Osteoblast (primary cell): ENCODE measurements around the gene MPHOSPH8. TPM values are rescaled to one million over a fixed set of nuclear protein-coding genes. Genes with fewer than 3 reads are reported as not detected.

Experiments used
- DNase-seq: peaks from one replicate; pipeline ENCODE4 v3.0.0; 2011; ENCODE audit warnings: low spot score, mixed read lengths; ENCODE audit not compliant: insufficient read length; ENCODE audit errors: missing footprints
- H2AFZ ChIP-seq: 2 replicates; pipeline ENCODE4 v1.6.0; 2011; ENCODE audit warnings: mild to moderate bottlenecking, low read length
- H3K27ac ChIP-seq: 2 replicates; pipeline ENCODE4 v1.5.1; 2011; ENCODE audit warnings: mild to moderate bottlenecking, low read depth, low read length, moderate library complexity
- H3K27me3 ChIP-seq: 2 replicates; pipeline ENCODE4 v1.6.0; 2012; ENCODE audit warnings: mild to moderate bottlenecking, control low read depth, inconsistent platforms, low read length, moderate library complexity; ENCODE audit not compliant: insufficient read depth
- H3K36me3 ChIP-seq: 2 replicates; pipeline ENCODE4 v1.5.1; 2011; ENCODE audit warnings: mild to moderate bottlenecking, low read length, control low read depth, moderate library complexity; ENCODE audit not compliant: insufficient read depth
- H3K4me1 ChIP-seq: 2 replicates; pipeline ENCODE4 v1.5.1; 2011; ENCODE audit warnings: mild to moderate bottlenecking, low read length, control low read depth, moderate library complexity; ENCODE audit not compliant: insufficient read depth
- H3K4me2 ChIP-seq: 2 replicates; pipeline ENCODE4 v1.6.0; 2011; ENCODE audit warnings: mild to moderate bottlenecking, low read length; ENCODE audit not compliant: insufficient read depth
- H3K4me3 ChIP-seq: fragments of 200-600 bp; sonication (generic); 3 replicates; pipeline ENCODE4 v1.5.1; 2012; ENCODE audit warnings: mild to moderate bottlenecking, low read length, inconsistent platforms; ENCODE audit not compliant: insufficient read depth
- H3K79me2 ChIP-seq: 2 replicates; pipeline ENCODE4 v1.6.0; 2012; ENCODE audit warnings: mild to moderate bottlenecking, low read length, control low read depth, inconsistent platforms; ENCODE audit not compliant: insufficient read depth
- H3K9me3 ChIP-seq: 2 replicates; pipeline ENCODE4 v1.5.1; 2011; ENCODE audit warnings: low read depth, low read length, control low read depth
- H4K20me1 ChIP-seq: 2 replicates; pipeline ENCODE4 v1.6.0; 2012; ENCODE audit warnings: mild to moderate bottlenecking, low read length, control low read depth; ENCODE audit not compliant: insufficient read depth
- total RNA-seq: library from RNA; depleted of rRNA; stranded (reverse); fragments of >200 nt; gene quantifications from 2 replicates; pipeline ENCODE4 v1.2.3, GENCODE V29; 2012
- TF ChIP-seq, protein P1 (sequence below): IDR thresholded peaks from 2 replicates; pipeline ENCODE4 v1.5.1; 2011; ENCODE audit warnings: mild to moderate bottlenecking, low read depth, low read length, moderate library complexity; ENCODE audit errors: extremely low read depth

Gene MPHOSPH8
- total RNA-seq, 1 donor: 11.2 TPM

GRCh38 chr13:19645000-19645399 is 11.5 kb downstream of the MPHOSPH8 start:
- H3K4me2 ChIP-seq: no peak overlapping the region
- no peak for DNase-seq
- no peaks in the 10 kb centered on the region for H3K9me3 ChIP-seq
- no peak overlapping the region for H2AFZ ChIP-seq
- H3K27me3 ChIP-seq: no peaks in the 10 kb centered on the region
- H4K20me1 ChIP-seq: peaks cover 8% of the 10 kb centered on the region
- no peak overlapping the region for H3K27ac ChIP-seq
- H3K4me3 ChIP-seq: no peak overlapping the region
- H3K79me2 ChIP-seq: peaks cover 38% of the 10 kb centered on the region
- TF ChIP-seq, protein P1, sequence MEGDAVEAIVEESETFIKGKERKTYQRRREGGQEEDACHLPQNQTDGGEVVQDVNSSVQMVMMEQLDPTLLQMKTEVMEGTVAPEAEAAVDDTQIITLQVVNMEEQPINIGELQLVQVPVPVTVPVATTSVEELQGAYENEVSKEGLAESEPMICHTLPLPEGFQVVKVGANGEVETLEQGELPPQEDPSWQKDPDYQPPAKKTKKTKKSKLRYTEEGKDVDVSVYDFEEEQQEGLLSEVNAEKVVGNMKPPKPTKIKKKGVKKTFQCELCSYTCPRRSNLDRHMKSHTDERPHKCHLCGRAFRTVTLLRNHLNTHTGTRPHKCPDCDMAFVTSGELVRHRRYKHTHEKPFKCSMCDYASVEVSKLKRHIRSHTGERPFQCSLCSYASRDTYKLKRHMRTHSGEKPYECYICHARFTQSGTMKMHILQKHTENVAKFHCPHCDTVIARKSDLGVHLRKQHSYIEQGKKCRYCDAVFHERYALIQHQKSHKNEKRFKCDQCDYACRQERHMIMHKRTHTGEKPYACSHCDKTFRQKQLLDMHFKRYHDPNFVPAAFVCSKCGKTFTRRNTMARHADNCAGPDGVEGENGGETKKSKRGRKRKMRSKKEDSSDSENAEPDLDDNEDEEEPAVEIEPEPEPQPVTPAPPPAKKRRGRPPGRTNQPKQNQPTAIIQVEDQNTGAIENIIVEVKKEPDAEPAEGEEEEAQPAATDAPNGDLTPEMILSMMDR: no peak
- H3K36me3 ChIP-seq: peaks cover 39% of the 10 kb centered on the region
- H3K4me1 ChIP-seq: no peaks in the 10 kb centered on the region

DNA sequence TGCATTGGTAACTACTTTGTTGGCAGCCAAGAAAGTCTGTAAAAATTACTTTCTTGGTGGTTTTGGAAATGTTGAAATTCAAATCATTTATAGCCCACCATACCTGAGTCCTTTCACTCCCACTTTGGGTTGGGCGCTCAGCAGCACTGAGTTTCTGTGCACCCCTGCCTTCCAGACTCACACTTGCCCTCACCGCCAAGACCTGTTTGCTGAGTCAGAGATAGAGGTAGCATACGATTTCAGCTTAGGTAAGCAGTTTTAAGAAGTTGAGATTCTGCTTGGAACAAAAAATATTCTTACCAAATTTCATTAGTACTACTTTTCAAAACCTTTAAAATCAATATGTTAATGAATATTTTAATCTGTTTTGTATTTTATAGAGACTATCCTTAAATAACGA is 12.6 kb downstream of the MPHOSPH8 start:
- TF ChIP-seq, protein P1: no peak
- Histone ChIP-seq H3K27ac (no peak overlapping the region), H3K79me2 (peaks cover 30% of the 10 kb centered on the region), H3K36me3 (peaks cover 50% of the 10 kb centered on the region), H3K27me3 (no peaks in the 10 kb centered on the region), H3K4me3 (no peak overlapping the region), H3K9me3 (no peaks in the 10 kb centered on the region), H3K4me1 (no peaks in the 10 kb centered on the region), H2AFZ (no peak overlapping the region), H3K4me2 (no peak overlapping the region), H4K20me1 (peaks cover 3% of the 10 kb centered on the region)
- no peak for DNase-seq

DNA sequence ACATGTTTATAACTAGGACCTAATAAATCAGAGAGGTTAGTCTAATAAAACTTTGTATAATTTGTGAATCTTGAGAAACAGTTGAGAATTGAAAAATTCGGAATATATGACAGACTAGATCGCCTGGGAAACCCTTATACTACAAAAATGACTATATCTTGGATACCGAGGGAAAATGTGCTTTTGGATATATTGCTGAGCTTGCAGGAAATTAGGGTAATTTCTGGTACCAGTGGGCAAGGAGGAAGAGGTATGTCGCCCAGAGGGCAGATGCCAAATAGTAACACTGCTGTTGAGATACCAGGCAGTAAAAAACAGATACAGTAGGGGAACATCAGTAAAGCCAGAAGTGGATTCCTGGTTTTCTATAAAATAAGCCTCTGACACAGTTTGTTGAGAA is 17.3 kb downstream of the MPHOSPH8 start:
- TF ChIP-seq, protein P1: no peak
- Histone ChIP-seq H3K36me3 (peaks cover 33% of the 10 kb centered on the region), H3K4me3 (no peak overlapping the region), H3K27ac (no peak overlapping the region), H3K27me3 (no peaks in the 10 kb centered on the region), H2AFZ (no peak overlapping the region), H3K4me1 (no peaks in the 10 kb centered on the region), H4K20me1 (peaks cover 3% of the 10 kb centered on the region), H3K9me3 (no peaks in the 10 kb centered on the region), H3K79me2 (no peaks in the 10 kb centered on the region), H3K4me2 (no peak overlapping the region)
- DNase-seq: no peak

DNA sequence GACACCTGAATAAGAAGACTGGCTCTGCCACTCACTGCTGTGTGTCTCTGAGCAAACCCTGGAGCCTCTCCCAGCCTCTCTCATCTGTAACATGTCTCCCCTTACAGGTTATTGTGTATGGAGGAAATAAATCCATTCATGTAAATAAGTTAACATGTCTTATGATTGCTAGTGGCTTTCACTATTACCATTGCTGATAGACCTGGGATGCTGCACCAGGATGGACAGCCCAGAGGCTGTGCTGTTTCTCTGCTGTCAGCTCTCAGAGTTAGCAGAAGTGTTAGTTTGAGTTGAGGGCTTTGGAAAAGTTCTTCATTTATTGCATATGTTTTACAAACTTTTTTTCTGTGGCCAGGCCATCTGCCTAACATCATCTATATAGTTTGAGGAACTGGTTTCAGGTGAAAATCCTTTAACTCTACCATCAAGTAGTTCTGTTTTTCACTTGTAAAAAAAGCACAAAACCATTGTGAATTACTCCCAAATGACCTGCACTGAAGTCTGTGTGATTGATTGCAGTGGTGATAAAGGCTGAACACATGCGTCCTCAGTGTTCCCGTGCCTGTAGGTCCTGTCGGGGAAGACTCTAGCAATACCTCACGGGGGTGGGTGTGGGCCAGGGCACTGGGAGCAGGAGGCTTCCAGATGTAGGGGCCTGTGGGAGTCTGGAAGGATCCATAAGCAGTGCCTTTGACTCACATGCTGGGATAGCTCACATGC is 24.6 kb downstream of the MPHOSPH8 start:
- no peak for DNase-seq
- H3K27me3 ChIP-seq: no peaks in the 10 kb centered on the region

More for the DNA sequence above, 24.6 kb downstream of the MPHOSPH8 start:
- Histone ChIP-seq H3K4me1 (no peaks in the 10 kb centered on the region), H3K4me3 (no peak overlapping the region), H2AFZ (no peak overlapping the region), H3K27ac (no peak overlapping the region), H3K4me2 (no peak overlapping the region), H4K20me1 (no peaks in the 10 kb centered on the region), H3K79me2 (no peaks in the 10 kb centered on the region), H3K36me3 (peaks cover 22% of the 10 kb centered on the region), H3K9me3 (no peaks in the 10 kb centered on the region)
- TF ChIP-seq, protein P1: no peak
